OCI-LY3 (cell line): ENCODE data around the gene SORCS1.

Experiments used
- H2AFZ ChIP-seq: fragments of 200-600, 300-600 bp; shearing (Covaris generic); 2 replicates; pipeline ENCODE4 v1.6.0; 2014; ENCODE audit warnings: antibody characterized with exemption, low read depth, low read length
- H3K27ac ChIP-seq: fragments of 200-600, 300-600 bp; sonication (generic); 2 replicates; pipeline ENCODE4 v1.5.1; 2014; ENCODE audit warnings: mild to moderate bottlenecking, low read length, moderate library complexity, mixed read lengths
- H3K27me3 ChIP-seq: fragments of 200-600, 300-600 bp; sonication (generic); 2 replicates; pipeline ENCODE4 v1.6.1; 2014; ENCODE audit warnings: low read depth, low read length, mixed read lengths
- H3K36me3 ChIP-seq: fragments of 200-600, 300-600 bp; sonication (generic); replicated peaks from 2 replicates; pipeline ENCODE3; 2014; ENCODE audit warnings: low read depth, low read length, mixed read lengths
- H3K4me1 ChIP-seq: fragments of 300-600, 200-600 bp; sonication (generic); 2 replicates; pipeline ENCODE4 v1.6.1; 2014; ENCODE audit warnings: low read length, mixed read lengths
- H3K4me2 ChIP-seq: fragments of 200-600, 300-600 bp; sonication (generic); 2 replicates; pipeline ENCODE4 v1.6.1; 2014; ENCODE audit warnings: low read length, mixed read lengths
- H3K4me3 ChIP-seq: fragments of 300-600, 200-600 bp; sonication (generic); 2 replicates; pipeline ENCODE4 v1.5.1; 2014; ENCODE audit warnings: antibody characterized with exemption, mild to moderate bottlenecking, low read length, moderate library complexity
- H3K79me2 ChIP-seq: fragments of 300-600, 200-600 bp; shearing (Covaris generic); 2 replicates; pipeline ENCODE4 v1.6.1; 2014; ENCODE audit warnings: mild to moderate bottlenecking, low read length, mixed read lengths
- H3K9ac ChIP-seq: fragments of 300-600, 200-600 bp; shearing (Covaris generic); 2 replicates; pipeline ENCODE4 v1.6.0; 2014; ENCODE audit warnings: mild to moderate bottlenecking, low read length, moderate library complexity
- H3K9me3 ChIP-seq: fragments of 200-600, 300-600 bp; shearing (Covaris generic); 2 replicates; pipeline ENCODE4 v1.6.1; 2014; ENCODE audit warnings: low read length, mixed read lengths; ENCODE audit not compliant: insufficient read depth
- H4K20me1 ChIP-seq: fragments of 200-600, 300-600 bp; sonication (generic); 2 replicates; pipeline ENCODE4 v1.6.1; 2016; ENCODE audit warnings: low read length, mixed read lengths; ENCODE audit not compliant: insufficient read depth
- CTCF ChIP-seq: fragments of 200-600, 300-600 bp; sonication (generic); IDR thresholded peaks from 2 replicates; pipeline ENCODE4 v1.5.1; 2014; ENCODE audit warnings: antibody characterized with exemption, low read length, low read depth
- EZH2phosphoT487 ChIP-seq: fragments of 200-600 bp; shearing (Covaris generic); IDR thresholded peaks from 2 replicates; pipeline ENCODE4 v1.6.1; 2018; ENCODE audit warnings: antibody characterized with exemption, mixed run types, low read depth

SORCS1 gene

GRCh38 chr10:106696239-106696638 is 468.3 kb downstream of the SORCS1 start:
- Histone ChIP-seq H3K4me3 (no peak overlapping the region), H3K4me1 (no peaks in the 10 kb centered on the region), H3K79me2 (no peaks in the 10 kb centered on the region), H3K27me3 (0 out of 2 replicates have a peak, but pooled peaks cover 8% of the 10 kb centered on the region), H3K4me2 (no peak overlapping the region), H3K9me3 (no peaks in the 10 kb centered on the region), H2AFZ (no peak overlapping the region), H3K27ac (no peak overlapping the region), H3K36me3 (no peaks in the 10 kb centered on the region), H3K9ac (no peak overlapping the region), H4K20me1 (no peaks in the 10 kb centered on the region)
- TF ChIP-seq CTCF (no peak), EZH2phosphoT487 (no peak)

- TF ChIP-seq CTCF (no peak), EZH2phosphoT487 (no peak)
- H4K20me1 ChIP-seq: no peaks in the 10 kb centered on the region
- H3K9ac ChIP-seq: no peak overlapping the region
- H2AFZ ChIP-seq: no peak overlapping the region
- no peak overlapping the region for H3K27ac ChIP-seq
- H3K36me3 ChIP-seq: no peaks in the 10 kb centered on the region
- no peaks in the 10 kb centered on the region for H3K9me3 ChIP-seq
- H3K4me2 ChIP-seq: no peak overlapping the region
- 0 out of 2 replicates have a peak, but pooled peaks cover 8% of the 10 kb centered on the region for H3K27me3 ChIP-seq
- no peak overlapping the region for H3K4me3 ChIP-seq
- no peaks in the 10 kb centered on the region for H3K4me1 ChIP-seq
- no peaks in the 10 kb centered on the region for H3K79me2 ChIP-seq
Measured at GRCh38 chr10:106694696-106695095, 469.8 kb downstream of the SORCS1 start.

- no peak overlapping the region for H3K4me3 ChIP-seq
- no peaks in the 10 kb centered on the region for H3K36me3 ChIP-seq
- H4K20me1 ChIP-seq: no peaks in the 10 kb centered on the region
- H3K27ac ChIP-seq: no peak overlapping the region
- H3K79me2 ChIP-seq: no peaks in the 10 kb centered on the region
- H3K4me2 ChIP-seq: no peak overlapping the region
- no peak overlapping the region for H3K9ac ChIP-seq
- no peaks in the 10 kb centered on the region for H3K9me3 ChIP-seq
- no peaks in the 10 kb centered on the region for H3K27me3 ChIP-seq
- no peak overlapping the region for H2AFZ ChIP-seq
- no peaks in the 10 kb centered on the region for H3K4me1 ChIP-seq
- no peak for TF ChIP-seq CTCF
- no peak for TF ChIP-seq EZH2phosphoT487
Measured at GRCh38 chr10:106682175-106682574, 482.3 kb downstream of the SORCS1 start.

GRCh38 chr10:106680061-106680460 is 484.4 kb downstream of the SORCS1 start:
- Histone ChIP-seq H3K36me3 (no peaks in the 10 kb centered on the region), H3K4me3 (no peak overlapping the region), H3K9me3 (no peaks in the 10 kb centered on the region), H3K27ac (no peak overlapping the region), H3K79me2 (no peaks in the 10 kb centered on the region), H3K4me2 (no peak overlapping the region), H2AFZ (no peak overlapping the region), H3K4me1 (no peaks in the 10 kb centered on the region), H4K20me1 (no peaks in the 10 kb centered on the region), H3K9ac (no peak overlapping the region), H3K27me3 (no peaks in the 10 kb centered on the region)
- no peak for TF ChIP-seq EZH2phosphoT487

GRCh38 chr10:106679314-106679713 is 485.2 kb downstream of the SORCS1 start:
- H3K36me3 ChIP-seq: no peaks in the 10 kb centered on the region
- no peaks in the 10 kb centered on the region for H3K79me2 ChIP-seq
- no peak overlapping the region for H3K4me3 ChIP-seq
- no peaks in the 10 kb centered on the region for H3K9me3 ChIP-seq
- no peaks in the 10 kb centered on the region for H3K27me3 ChIP-seq
- no peak overlapping the region for H3K4me2 ChIP-seq
- H2AFZ ChIP-seq: no peak overlapping the region
- H4K20me1 ChIP-seq: no peaks in the 10 kb centered on the region
- H3K9ac ChIP-seq: no peak overlapping the region
- H3K27ac ChIP-seq: no peak overlapping the region
- no peaks in the 10 kb centered on the region for H3K4me1 ChIP-seq
- TF ChIP-seq CTCF (no peak), EZH2phosphoT487 (no peak)
